Esophagus (tissue), 2 donors: ENCODE results near the gene APOBEC3H. TPM values are rescaled to one million over a fixed set of nuclear protein-coding genes. Genes with fewer than 3 reads are reported as not detected.

Source experiments
- H3K27ac ChIP-seq, 2 donors: one replicate each; pipeline ENCODE4 v1.5.1; 2013; ENCODE audit warnings: low read depth in 2 of 2, mild to moderate bottlenecking in 2 of 2, inconsistent platforms in 1 of 2, low read length in 1 of 2, moderate library complexity in 1 of 2
- H3K27me3 ChIP-seq, 2 donors: one replicate each; pipeline ENCODE4 v1.6.1; 2013; ENCODE audit warnings: low read length in 2 of 2, control low read depth in 1 of 2, mild to moderate bottlenecking in 1 of 2; ENCODE audit not compliant: insufficient read depth in 2 of 2, control insufficient read depth in 1 of 2
- H3K36me3 ChIP-seq, 2 donors: one replicate each; pipeline ENCODE4 v1.6.1; 2013; ENCODE audit warnings: low read length in 1 of 2; ENCODE audit not compliant: control insufficient read depth in 2 of 2, insufficient read depth in 2 of 2
- H3K4me1 ChIP-seq, 2 donors: one replicate each; pipeline ENCODE4 v1.6.1; 2013; ENCODE audit warnings: low read length in 1 of 2; ENCODE audit not compliant: control insufficient read depth in 2 of 2, insufficient read depth in 2 of 2
- H3K4me3 ChIP-seq, 2 donors: one replicate each; pipeline ENCODE4 v1.5.1; 2013; ENCODE audit warnings: low read length in 2 of 2, mild to moderate bottlenecking in 2 of 2, low read depth in 1 of 2, moderate library complexity in 1 of 2
- H3K9me3 ChIP-seq, 2 donors: one replicate each; pipeline ENCODE4 v1.6.1; 2013; ENCODE audit warnings: mild to moderate bottlenecking in 2 of 2, low read depth in 1 of 2, low read length in 1 of 2, moderate library complexity in 1 of 2; ENCODE audit not compliant: control insufficient read depth in 2 of 2, insufficient read depth in 1 of 2
- WGBS, 2 donors: extraction: QIAGEN DNeasy Blood & Tissue Kit; methylation state at CpG; one replicate each; pipeline ENCODE4 v1.1.7; 2013; 5-methylcytosine and 5-hydroxymethylcytosine counted together
- polyA plus RNA-seq, 2 donors: library from polyadenylated mRNA; stranded (reverse); fragments of 200-250 nt; gene quantifications; one replicate each; pipeline ENCODE4 v1.2.3, GENCODE V29; 2013
- donor health status: healthy with polysubstance abuse.
- donor health status: Bipolar disorder and iron deficiency.

APOBEC3H gene
- polyA plus RNA-seq, 2 donors: 0.20 to 0.51 TPM

DNA sequence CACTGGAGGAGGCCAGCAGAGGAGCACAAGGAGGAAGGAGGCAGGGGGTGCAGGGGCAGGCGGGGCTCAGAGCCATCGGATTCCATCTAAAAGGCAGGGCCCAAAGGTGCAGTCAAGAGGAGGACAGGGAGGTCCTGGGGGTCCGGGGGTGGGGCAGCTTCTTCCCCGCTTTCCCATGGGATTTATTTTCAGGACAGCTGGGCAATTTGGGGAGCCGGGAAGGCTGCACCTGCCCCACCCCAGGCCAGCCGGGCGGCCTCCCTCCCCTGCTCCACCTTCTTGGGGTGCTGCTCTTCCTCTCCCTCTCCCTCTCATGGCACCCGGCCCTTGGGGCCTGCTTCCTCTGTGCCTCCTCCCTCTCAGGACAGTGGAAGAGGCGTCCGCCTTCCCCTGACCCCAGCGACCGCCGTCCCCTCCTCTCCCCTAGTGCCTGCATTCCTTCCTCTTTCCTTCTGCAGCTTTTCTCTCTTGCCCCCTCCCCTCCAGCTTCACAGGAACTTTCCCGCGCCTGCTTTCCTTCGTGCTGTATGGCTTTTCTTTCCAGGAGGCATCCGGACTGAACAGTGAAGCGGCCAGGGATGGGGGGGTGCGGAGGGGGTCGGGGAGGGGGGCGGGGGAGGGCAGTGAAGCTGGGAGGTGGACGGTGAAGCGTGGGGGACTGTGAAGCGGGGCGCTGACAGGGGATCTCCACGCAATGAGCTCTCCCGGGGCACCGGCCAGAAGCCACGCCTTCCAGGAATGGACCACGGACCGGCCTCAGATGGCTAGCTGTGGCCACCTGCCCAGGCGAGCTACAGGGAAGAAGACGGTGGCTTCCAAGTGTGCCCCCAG lies 26.9 kb downstream of the APOBEC3H start:
- Histone ChIP-seq H3K36me3 (no peaks in the 10 kb centered on the region), H3K27ac (no peak overlapping the region), H3K27me3 (no peaks in the 10 kb centered on the region), H3K4me3 (no peak overlapping the region), H3K9me3 (no peaks in the 10 kb centered on the region), H3K4me1 (peaks cover 0 to 2% of the 10 kb centered on the region in 2 donors)
- 32 to 41% methylated on average over 31 to 33 of the region's 33 CpGs for WGBS, 2 donors

DNA sequence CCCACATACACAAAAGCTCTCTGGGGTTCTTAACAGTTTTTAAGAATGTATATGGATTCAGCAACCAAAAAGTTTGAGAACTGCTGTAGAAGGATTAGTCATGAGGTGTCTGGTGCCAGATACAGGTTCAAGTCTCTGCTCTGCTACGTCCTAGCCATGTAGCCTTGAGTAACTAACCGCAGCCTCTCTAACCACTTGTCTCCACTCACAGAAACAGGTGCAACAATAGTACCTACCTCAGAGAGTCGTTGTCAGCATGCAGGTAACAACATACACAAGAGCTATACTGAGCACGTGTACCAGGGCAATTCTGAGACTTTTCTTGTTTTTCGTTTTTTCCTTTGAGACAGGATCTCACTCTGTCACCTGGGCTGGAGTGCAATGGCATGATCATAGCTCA lies 28.6 kb downstream of the APOBEC3H start:
- no peaks in the 10 kb centered on the region for H3K9me3 ChIP-seq
- no peaks in the 10 kb centered on the region for H3K27me3 ChIP-seq
- H3K4me1 ChIP-seq: peaks cover 0 to 2% of the 10 kb centered on the region in 2 donors
- no peak overlapping the region for H3K4me3 ChIP-seq
- WGBS, 2 donors: 84 to 88% methylated on average over 5 of the region's 5 CpGs
- H3K36me3 ChIP-seq: no peaks in the 10 kb centered on the region
- H3K27ac ChIP-seq: no peak overlapping the region

DNA sequence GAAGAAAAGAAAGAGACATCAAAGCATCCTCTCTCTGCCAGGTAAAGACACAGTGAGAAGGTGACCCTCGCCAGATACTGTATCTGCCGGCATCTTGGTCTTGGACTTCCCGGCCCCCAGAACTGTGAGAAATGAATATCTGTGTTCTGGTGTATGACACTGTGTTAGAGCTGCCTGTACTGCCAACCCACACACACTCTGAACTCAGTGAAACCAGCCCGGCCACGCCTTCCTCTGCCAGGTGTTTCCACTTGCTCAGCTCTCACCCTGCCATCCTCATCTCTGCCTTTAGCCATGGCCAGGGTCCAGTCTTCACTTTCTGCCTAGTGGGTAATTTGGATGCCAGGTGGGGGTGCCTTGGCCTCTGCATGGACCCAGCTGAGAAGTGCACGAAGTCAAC lies 31.5 kb downstream of the APOBEC3H start:
- H3K4me1 ChIP-seq: no peaks in the 10 kb centered on the region
- peaks cover 3 to 6% of the 10 kb centered on the region in 2 donors for H3K36me3 ChIP-seq
- no peak overlapping the region for H3K27ac ChIP-seq
- WGBS, 2 donors: 78 to 83% methylated on average over 6 of the region's 6 CpGs
- no peaks in the 10 kb centered on the region for H3K27me3 ChIP-seq
- H3K9me3 ChIP-seq: no peaks in the 10 kb centered on the region
- H3K4me3 ChIP-seq: no peak overlapping the region

DNA sequence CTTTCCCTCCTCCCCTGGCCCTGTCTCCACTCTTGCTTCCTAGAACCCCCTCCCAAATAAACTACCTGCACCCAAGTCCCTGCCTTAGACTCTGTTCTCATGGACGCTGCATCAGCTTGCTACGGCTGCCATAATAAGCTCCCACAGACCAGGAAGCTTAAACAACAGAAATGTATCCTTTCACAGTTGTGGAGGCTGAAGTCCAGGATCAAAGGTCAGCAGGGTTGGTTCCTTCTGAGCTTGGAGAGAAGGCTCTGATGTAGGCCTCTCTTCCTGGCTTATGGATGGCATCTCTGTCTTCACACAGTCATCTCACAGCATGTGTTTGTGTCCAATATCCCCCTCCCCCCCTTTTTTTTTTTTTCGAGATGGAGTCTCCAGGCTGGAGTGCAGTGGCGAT lies 32.0 kb downstream of the APOBEC3H start:
- no peaks in the 10 kb centered on the region for H3K9me3 ChIP-seq
- 73 to 91% methylated on average over 4 of the region's 4 CpGs for WGBS, 2 donors

DNA sequence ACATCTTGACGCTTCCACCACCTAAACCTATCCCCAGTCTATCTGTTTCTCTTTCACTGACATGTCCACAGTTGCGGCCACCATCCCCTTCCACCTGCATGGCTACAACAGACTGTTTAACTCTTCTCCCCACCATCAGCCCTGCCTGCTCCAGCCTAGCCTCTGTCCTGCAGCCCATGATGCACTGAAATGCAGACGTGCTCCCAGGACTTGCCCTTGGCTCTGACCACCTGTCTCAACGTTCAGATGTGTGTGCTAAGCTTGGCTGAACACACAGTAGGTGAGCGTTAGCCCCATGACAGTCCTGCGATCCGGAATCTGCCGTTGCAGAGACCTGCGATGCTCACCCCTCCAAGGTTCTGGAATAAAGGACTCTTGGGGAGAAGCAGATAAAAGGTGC lies 32.7 kb downstream of the APOBEC3H start:
- Histone ChIP-seq H3K4me1 (peaks cover under 1 to 5% of the 10 kb centered on the region in 2 donors), H3K9me3 (no peaks in the 10 kb centered on the region), H3K36me3 (peaks cover 6 to 8% of the 10 kb centered on the region in 2 donors), H3K27ac (no peak overlapping the region), H3K4me3 (no peak overlapping the region), H3K27me3 (no peaks in the 10 kb centered on the region)
- 90 to 93% methylated on average over 9 of the region's 9 CpGs for WGBS, 2 donors

More for the DNA sequence above, 32.0 kb downstream of the APOBEC3H start:
- Histone ChIP-seq H3K4me3 (no peak overlapping the region), H3K36me3 (peaks cover 6 to 7% of the 10 kb centered on the region in 2 donors), H3K27me3 (no peaks in the 10 kb centered on the region), H3K27ac (no peak overlapping the region), H3K4me1 (no peaks in the 10 kb centered on the region)

DNA sequence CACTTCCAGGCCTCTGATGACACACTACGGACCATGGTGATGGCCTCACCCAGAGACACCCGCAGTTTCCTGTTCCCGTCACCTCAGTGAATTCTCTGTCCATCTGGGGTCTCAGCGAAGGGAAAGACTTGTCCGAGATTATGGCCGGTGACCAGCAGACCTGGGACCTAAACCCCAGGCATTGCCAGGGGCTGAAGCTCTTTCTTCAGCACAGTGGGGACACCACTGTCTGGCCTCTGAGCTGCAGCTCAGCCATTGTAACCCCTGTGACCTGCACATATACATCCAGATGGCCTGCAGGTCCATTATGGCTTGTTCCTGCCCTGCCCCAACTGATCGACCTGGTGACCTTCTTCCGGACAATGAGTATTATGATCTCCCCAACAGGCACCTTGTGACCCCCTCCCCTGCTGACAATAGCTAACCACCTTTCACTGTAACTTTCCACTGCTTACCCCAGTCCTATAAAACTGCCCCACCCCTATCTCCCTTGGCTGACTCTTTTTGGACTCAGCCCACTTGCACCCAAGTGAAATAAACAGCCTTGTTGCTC lies 33.2 kb downstream of the APOBEC3H start:
- Histone ChIP-seq H3K36me3 (peaks cover 6 to 8% of the 10 kb centered on the region in 2 donors), H3K4me1 (peaks cover 2 to 9% of the 10 kb centered on the region in 2 donors)
- 91 to 94% methylated on average over 8 of the region's 8 CpGs for WGBS, 2 donors

DNA sequence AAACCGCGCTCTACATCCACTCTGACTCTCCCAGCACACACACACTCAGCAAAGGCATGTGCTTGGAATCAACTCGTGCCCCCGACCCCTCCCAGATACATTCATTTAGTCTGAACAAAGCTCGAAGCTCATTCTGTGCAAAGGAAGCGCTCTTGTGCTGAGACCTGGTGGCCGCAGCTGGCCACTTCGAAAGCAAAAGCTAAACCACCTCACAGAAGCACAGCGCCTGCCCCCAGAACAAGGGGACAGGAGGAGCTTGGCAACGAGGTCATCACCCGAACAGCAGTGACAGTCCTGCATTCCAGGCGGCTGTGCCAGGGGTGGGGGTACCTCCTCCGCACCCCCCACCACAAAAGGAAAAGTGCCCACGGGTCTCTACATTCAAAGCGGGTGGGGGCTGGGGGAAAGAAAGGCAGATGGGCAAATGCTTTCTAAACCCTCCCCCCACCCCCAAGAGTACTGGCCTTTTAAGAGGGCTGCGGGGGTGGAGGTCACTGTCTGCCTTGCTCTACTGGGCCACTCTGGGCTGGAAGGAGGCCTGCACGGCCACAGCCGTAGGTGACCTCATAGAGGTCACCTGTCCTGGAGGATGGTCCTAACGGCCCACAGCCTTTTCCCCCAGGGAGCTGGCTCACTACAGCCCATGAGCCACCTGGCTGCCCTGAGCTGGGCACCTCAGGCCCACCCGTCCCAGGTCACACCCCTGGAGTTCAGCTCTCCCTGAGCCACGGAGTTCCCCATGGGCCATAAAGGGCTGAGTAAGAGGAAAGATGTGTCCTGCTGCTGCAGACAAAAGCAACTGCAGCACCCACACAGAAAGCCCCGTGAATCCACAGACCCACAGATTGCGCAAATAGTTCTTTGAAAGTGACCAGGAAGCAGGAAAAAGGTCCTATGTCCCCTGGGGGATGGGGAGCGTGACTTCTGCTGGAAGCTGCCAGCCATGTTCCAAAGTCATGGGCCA lies 34.1 kb downstream of the APOBEC3H start:
- H3K4me1 ChIP-seq: peaks cover 2 to 9% of the 10 kb centered on the region in 2 donors
- no peaks in the 10 kb centered on the region for H3K27me3 ChIP-seq
- H3K27ac ChIP-seq: no peak overlapping the region
- peaks cover 6 to 8% of the 10 kb centered on the region in 2 donors for H3K36me3 ChIP-seq
- whole genome bisulfite sequencing, 2 donors: 62 to 63% methylated on average over 24 of the region's 24 CpGs
- no peaks in the 10 kb centered on the region for H3K9me3 ChIP-seq
- H3K4me3 ChIP-seq: no peak overlapping the region

More for the DNA sequence above, 33.2 kb downstream of the APOBEC3H start:
- H3K9me3 ChIP-seq: no peaks in the 10 kb centered on the region
- H3K4me3 ChIP-seq: no peak overlapping the region
- H3K27me3 ChIP-seq: no peaks in the 10 kb centered on the region
- no peak overlapping the region for H3K27ac ChIP-seq

DNA sequence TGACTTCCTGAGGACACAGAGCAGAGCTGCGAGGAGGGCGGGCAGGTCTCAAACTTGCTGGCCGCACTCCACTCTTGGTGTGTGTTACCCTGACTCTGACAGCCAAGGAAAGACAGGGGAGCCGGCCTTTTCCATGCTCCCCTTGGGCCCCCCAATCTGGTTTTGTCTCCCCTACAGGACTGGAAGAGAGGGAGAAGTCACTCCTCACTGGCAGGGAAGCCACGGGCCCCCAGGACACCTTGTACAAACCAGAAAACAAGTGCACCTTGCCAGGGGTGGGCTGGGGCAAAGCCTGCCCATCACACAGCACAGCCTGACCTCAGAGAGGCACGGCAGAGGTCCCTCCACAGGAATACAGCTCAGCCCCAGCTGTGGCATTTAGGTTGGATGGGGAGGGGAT lies 35.2 kb downstream of the APOBEC3H start:
- Histone ChIP-seq H3K36me3 (peaks cover 6 to 8% of the 10 kb centered on the region in 2 donors), H3K27ac (no peak overlapping the region), H3K9me3 (no peaks in the 10 kb centered on the region), H3K4me1 (peaks cover 2 to 9% of the 10 kb centered on the region in 2 donors), H3K4me3 (no peak overlapping the region), H3K27me3 (no peaks in the 10 kb centered on the region)
- 87 to 91% methylated on average over 6 of the region's 6 CpGs for WGBS, 2 donors

DNA sequence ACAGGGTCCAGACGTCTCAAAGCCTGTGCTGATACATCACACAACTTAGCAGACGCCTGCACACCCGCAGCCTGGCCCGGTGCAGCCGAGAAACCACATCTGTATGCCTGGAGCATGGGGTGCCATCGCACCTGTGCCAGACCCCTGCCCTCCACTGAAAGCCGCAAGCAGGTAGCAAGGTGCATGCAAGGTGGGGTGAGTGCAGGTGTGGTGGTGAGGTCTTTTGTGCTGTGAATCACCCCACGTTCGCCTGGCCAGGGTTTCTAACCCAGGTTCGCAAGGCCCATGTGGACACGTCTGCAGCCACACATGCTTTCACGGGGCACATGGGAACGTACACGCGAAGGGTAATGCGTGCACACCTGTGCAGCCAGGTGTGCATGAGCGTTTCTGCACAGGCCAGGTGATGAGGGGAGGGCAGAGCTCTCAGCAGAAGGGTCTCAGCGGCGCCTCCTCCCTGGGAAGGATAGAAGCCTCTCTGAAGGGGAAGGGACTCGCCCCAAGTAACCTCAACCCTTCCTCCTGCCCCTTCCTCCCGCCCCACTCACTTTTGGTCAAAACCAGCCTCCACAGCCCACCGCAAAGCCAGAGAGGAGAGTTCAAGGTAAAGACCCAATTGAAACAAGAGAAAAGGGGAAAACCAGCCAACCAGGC lies 36.0 kb downstream of the APOBEC3H start:
- H3K4me1 ChIP-seq: peaks cover 2 to 9% of the 10 kb centered on the region in 2 donors
- H3K4me3 ChIP-seq: no peak overlapping the region
- no peak overlapping the region for H3K27ac ChIP-seq
- WGBS, 2 donors: 94% methylated on average over 22 of the region's 22 CpGs
- no peaks in the 10 kb centered on the region for H3K27me3 ChIP-seq
- peaks cover 6 to 8% of the 10 kb centered on the region in 2 donors for H3K36me3 ChIP-seq
- no peaks in the 10 kb centered on the region for H3K9me3 ChIP-seq
